ENCODE measurements around the gene XRCC6.

XRCC6 gene

GRCh38 chr22:41696703-41697102 lies 75.6 kb downstream of the XRCC6 start:
- no peak for TF ChIP-seq ZNF565 (CRISPR knock-in tag; conservative IDR thresholded peaks at IDR 0.05; ENCODE audit: low read depth)
- TF ChIP-seq PPARA (CRISPR knock-in tag; IDR thresholded peaks at IDR 0.05; ENCODE audit: borderline replicate concordance), result no peak
- no peak for TF ChIP-seq CSRNP3 (CRISPR knock-in tag; IDR thresholded peaks at IDR 0.05)
- TF ChIP-seq POU6F1 (CRISPR knock-in tag; IDR thresholded peaks at IDR 0.05; ENCODE audit: borderline replicate concordance, low read depth), result no peak
- TF ChIP-seq TOX (CRISPR knock-in tag; IDR thresholded peaks at IDR 0.05; ENCODE audit: borderline replicate concordance), result no peak
- TF ChIP-seq CSDC2 (CRISPR knock-in tag; IDR thresholded peaks at IDR 0.05), result no peak
- no peak for TF ChIP-seq ZC3H10 (CRISPR knock-in tag; IDR thresholded peaks at IDR 0.05)
- TF ChIP-seq TCF4 (CRISPR knock-in tag; IDR thresholded peaks at IDR 0.05; ENCODE audit: borderline replicate concordance), result no peak
- no peak for TF ChIP-seq GLIS3 (CRISPR knock-in tag; IDR thresholded peaks at IDR 0.05)
- no peak for TF ChIP-seq ZNF8 (CRISPR knock-in tag; IDR thresholded peaks at IDR 0.05)
- ATAC-seq, result no peak; the same call in 1 of the 3 replicates

GRCh38 chr22:41697126-41697775 lies 76.2 kb downstream of the XRCC6 start:
- TF ChIP-seq ZC3H10 (CRISPR knock-in tag; IDR thresholded peaks at IDR 0.05), result no peak
- TF ChIP-seq ZNF565 (CRISPR knock-in tag; conservative IDR thresholded peaks at IDR 0.05; ENCODE audit: low read depth), result no peak
- TF ChIP-seq CREB5 (CRISPR knock-in tag; IDR thresholded peaks at IDR 0.05; ENCODE audit: low read depth), result no peak
- no peak for TF ChIP-seq PPARA (CRISPR knock-in tag; IDR thresholded peaks at IDR 0.05; ENCODE audit: borderline replicate concordance)
- no peak for TF ChIP-seq TCF4 (CRISPR knock-in tag; IDR thresholded peaks at IDR 0.05; ENCODE audit: borderline replicate concordance)
- no peak for TF ChIP-seq PATZ1 (CRISPR knock-in tag; IDR thresholded peaks at IDR 0.05; ENCODE audit: borderline replicate concordance)
- TF ChIP-seq POU6F1 (CRISPR knock-in tag; IDR thresholded peaks at IDR 0.05; ENCODE audit: borderline replicate concordance, low read depth), result no peak
- no peak for TF ChIP-seq RARB (CRISPR knock-in tag; IDR thresholded peaks at IDR 0.05)
- TF ChIP-seq ZFP30 (CRISPR knock-in tag; IDR thresholded peaks at IDR 0.05), result no peak
- no peak for TF ChIP-seq ESRRG (CRISPR knock-in tag; IDR thresholded peaks at IDR 0.05)
- no peak for TF ChIP-seq TOX (CRISPR knock-in tag; IDR thresholded peaks at IDR 0.05; ENCODE audit: borderline replicate concordance)
- TF ChIP-seq OSR1 (CRISPR knock-in tag; IDR thresholded peaks at IDR 0.05), result no peak
- TF ChIP-seq TSHZ2 (CRISPR knock-in tag; IDR thresholded peaks at IDR 0.05), result no peak
- no peak for TF ChIP-seq ZNF8 (CRISPR knock-in tag; IDR thresholded peaks at IDR 0.05)
- TF ChIP-seq BACH2 (CRISPR knock-in tag; IDR thresholded peaks at IDR 0.05; ENCODE audit: borderline replicate concordance), result no peak
- TF ChIP-seq ARNTL (CRISPR knock-in tag; IDR thresholded peaks at IDR 0.05; ENCODE audit: borderline replicate concordance, low read depth), result no peak
- no peak for TF ChIP-seq ISL1 (CRISPR knock-in tag; IDR thresholded peaks at IDR 0.05)
- TF ChIP-seq CSRNP3 (CRISPR knock-in tag; IDR thresholded peaks at IDR 0.05), result no peak
- ATAC-seq, result peak; percentile 97

Measured in SK-N-SH treated with all-trans-retinoic acid at 6 μM for 48 hours (cell line).